K562 (cell line): ENCODE results near the gene PDCD11. TPM values are rescaled to one million over a fixed set of nuclear protein-coding genes. Genes with fewer than 3 reads are reported as not detected.
A peak's percentile ranks its signal among the peaks of the same experiment; 100 is the strongest.

Experiments used
- CEBPG ChIP-seq, 3 experiments: fragments of 200-800 bp in 1 of 3; sonication (Bioruptor generic) in 1 of 3; sonication (generic) in 1 of 3; formaldehyde crosslinking in 1 of 3; IDR thresholded peaks in 2 of 3; conservative IDR thresholded peaks in 1 of 3; 2 replicates each; pipeline versions ENCODE4 v1.6.1 to v1.8.0; 2016 to 2022; ENCODE audit warnings: missing compliant biosample characterization in 2 of 3, missing genetic modification characterization in 2 of 3, mild to moderate bottlenecking in 1 of 3, missing genetic modification reagents in 1 of 3
- EP300 ChIP-seq: IDR thresholded peaks from 2 replicates; pipeline ENCODE4 v1.6.1; 2012; ENCODE audit warnings: low read length, improper control_type of control experiment
- FOXM1 ChIP-seq, 2 experiments: fragments of 450-650 bp in 1 of 2; sonication (generic) in 1 of 2; formaldehyde crosslinking in 1 of 2; IDR thresholded peaks; 2 replicates each; pipeline versions ENCODE4 v1.6.1 to v1.9.0; 2017 to 2022; ENCODE audit warnings: low read depth in 2 of 2, mild to moderate bottlenecking in 2 of 2, missing genetic modification reagents in 1 of 2, moderate library complexity in 1 of 2
- HDGF ChIP-seq: fragments of 450-650 bp; IDR thresholded peaks from 2 replicates; pipeline ENCODE4 v1.6.1; 2016
- HMBOX1 ChIP-seq: sonication (generic); IDR thresholded peaks from 2 replicates; pipeline ENCODE4 v1.6.1; 2016
- HMG20A ChIP-seq: fragments of 450-650 bp; formaldehyde crosslinking; conservative IDR thresholded peaks from 2 replicates; pipeline ENCODE4 v1.4.0; 2020; ENCODE audit warnings: mild to moderate bottlenecking, mixed read lengths
- L3MBTL2 ChIP-seq: fragments of 450-650 bp; IDR thresholded peaks from 2 replicates; pipeline ENCODE4 v1.6.1; 2016; ENCODE audit warnings: mild to moderate bottlenecking, moderate library complexity
- MAZ ChIP-seq, 2 experiments: fragments of 450-650 bp in 1 of 2; sonication (generic) in 1 of 2; formaldehyde crosslinking; IDR thresholded peaks in 1 of 2; conservative IDR thresholded peaks in 1 of 2; 2 replicates each; pipeline versions ENCODE4 v1.4.0 to v1.5.0; 2020; ENCODE audit warnings: mild to moderate bottlenecking in 1 of 2, missing genetic modification reagents in 1 of 2
- MTA3 ChIP-seq: fragments of 450-650 bp; formaldehyde crosslinking; IDR thresholded peaks from 2 replicates; pipeline ENCODE4 v1.6.1; 2017; ENCODE audit warnings: mild to moderate bottlenecking, borderline replicate concordance
- PCBP1 ChIP-seq: fragments of 200-400 bp; formaldehyde crosslinking; IDR thresholded peaks from 2 replicates; pipeline ENCODE4 v1.6.1; 2018; ENCODE audit warnings: mild to moderate bottlenecking, low read depth, low read length; ENCODE audit not compliant: poor library complexity, severe bottlenecking
- PHF21A ChIP-seq: fragments of 450-650 bp; IDR thresholded peaks from 2 replicates; pipeline ENCODE4 v1.6.1; 2017; ENCODE audit warnings: low read depth, borderline replicate concordance
- RHOXF2B ChIP-seq: fragments of 250-450 bp; sonication (Bioruptor Pico); conservative IDR thresholded peaks from 2 replicates; pipeline ENCODE4 v1.5.1; 2021
- TAL1 ChIP-seq: fragments of 450-650 bp; IDR thresholded peaks from 2 replicates; pipeline ENCODE4 v1.6.1; 2016; ENCODE audit warnings: mild to moderate bottlenecking
- TCF15 ChIP-seq: fragments of 250-450 bp; sonication (Bioruptor Pico); IDR thresholded peaks from 2 replicates; pipeline ENCODE4 v1.8.0; 2022; ENCODE audit warnings: moderate library complexity, mild to moderate bottlenecking, inconsistent platforms
- TFE3 ChIP-seq: fragments of 450-650 bp; formaldehyde crosslinking; IDR thresholded peaks from 2 replicates; pipeline ENCODE4 v1.4.0; 2020; ENCODE audit warnings: mild to moderate bottlenecking, mixed read lengths
- TOE1 ChIP-seq, 2 experiments: fragments of 450-650 bp in 1 of 2; sonication (generic) in 1 of 2; formaldehyde crosslinking in 1 of 2; IDR thresholded peaks; 2 replicates each; pipeline versions ENCODE4 v1.7.1 to v1.8.0; 2016 to 2022; ENCODE audit warnings: borderline replicate concordance in 2 of 2, mild to moderate bottlenecking in 2 of 2, antibody characterized with exemption in 1 of 2, inconsistent platforms in 1 of 2, low read depth in 1 of 2, missing genetic modification reagents in 1 of 2, moderate library complexity in 1 of 2
- ZKSCAN8 ChIP-seq: fragments of 200-800 bp; sonication (Bioruptor generic); IDR thresholded peaks from 2 replicates; pipeline ENCODE4 v1.6.1; 2016; ENCODE audit warnings: missing genetic modification characterization, missing compliant biosample characterization
- ZNF263 ChIP-seq: sonication (generic); formaldehyde crosslinking; IDR thresholded peaks from 2 replicates; pipeline ENCODE4 v1.8.0; 2022; ENCODE audit warnings: mild to moderate bottlenecking, missing genetic modification reagents, borderline replicate concordance
- ZNF780A ChIP-seq: fragments of 250-450 bp; sonication (Bioruptor Pico); IDR thresholded peaks from 2 replicates; pipeline ENCODE4 v1.5.0; 2021; ENCODE audit warnings: mild to moderate bottlenecking
- polyA plus RNA-seq, 8 experiments: library from polyadenylated mRNA; depleted of rRNA in 4 of 8; stranded (reverse) in 5 of 8; unstranded in 3 of 8; fragments of >200 nt; fragmentation: Nextera tagmentation in 2 of 8; fragmentation: Illumina TruSeq in 1 of 8; extraction: Ambion mirVana in 2 of 8; extraction: Trizol in 1 of 8; gene quantifications; 2 replicates each; pipeline versions ENCODE4 v1.2.1 to v1.2.3, GENCODE V29; 2011 to 2014; ENCODE audit warnings: inconsistent platforms in 1 of 8, missing spikeins in 1 of 8
- total RNA-seq, 7 experiments: library from RNA; depleted of rRNA in 6 of 7; stranded (reverse); fragments of >200 nt in 6 of 7; fragmentation: Illumina TruSeq in 2 of 7; extraction: Trizol in 2 of 7; gene quantifications; 2 replicates each; pipeline versions ENCODE4 v1.2.1 to v1.2.3, GENCODE V29; 2011 to 2021; ENCODE audit warnings: low replicate concordance in 1 of 7
- TF ChIP-seq, protein P1 (sequence below): fragments of 450-650 bp; IDR thresholded peaks from 2 replicates; pipeline ENCODE4 v1.7.0; 2016; ENCODE audit warnings: borderline replicate concordance

PDCD11 gene
- total and polyA plus RNA-seq, 9 of the 15 experiments (the other 6 are each of a cell fraction or from before 2014, with no cell fraction given) = 14.8 to 73.8 (median 50.0) TPM

DNA sequence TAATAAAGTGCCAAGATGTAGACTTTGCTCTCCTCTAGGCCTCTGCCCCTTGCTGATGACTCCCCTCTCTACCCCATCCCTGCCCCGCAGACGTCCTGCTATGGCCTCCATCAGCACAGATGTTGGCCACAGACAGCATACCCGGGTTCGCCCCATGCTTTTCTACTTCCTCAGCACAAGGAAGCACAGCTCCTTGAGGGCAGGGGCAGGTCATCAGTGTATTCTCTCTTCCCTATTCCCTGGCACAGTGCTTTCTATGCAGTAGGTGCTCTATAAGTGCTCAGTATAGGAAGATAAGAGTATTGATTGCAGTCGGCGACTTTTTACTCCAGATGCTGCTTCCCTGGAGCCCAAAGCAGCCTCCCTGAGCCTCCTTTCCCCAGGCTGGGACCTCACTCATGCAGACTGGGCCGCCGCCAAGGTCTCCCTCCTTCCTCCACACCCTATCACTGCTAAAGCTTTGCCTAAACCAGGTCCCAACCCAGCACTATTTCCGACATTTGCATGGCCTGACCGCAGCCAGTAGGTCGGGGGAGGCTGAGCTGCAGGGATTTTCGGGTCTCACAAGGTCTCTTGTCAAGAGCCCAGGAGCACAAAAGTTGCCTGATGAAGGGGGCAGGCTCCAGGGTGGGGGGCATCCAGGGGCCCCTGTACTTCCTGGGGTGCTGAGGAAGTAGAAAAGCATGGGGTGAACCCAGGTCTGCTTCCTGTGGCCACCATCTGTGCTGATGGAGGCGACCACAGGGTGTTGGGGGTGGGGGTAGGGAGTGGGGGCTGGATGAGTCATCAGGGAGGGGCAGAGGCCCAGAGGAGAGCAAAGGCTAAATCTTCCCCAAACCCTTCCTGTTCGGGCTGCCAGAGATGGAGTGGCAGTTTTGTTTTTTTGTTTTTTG is 74.6 kb downstream of the PDCD11 start (continued):
- TF ChIP-seq HDGF (no peak), TAL1 (no peak), PHF21A (0 out of 2 replicates have a peak, but pooled peaks have one; percentile 48), CEBPG (CRISPR knock-in tag; IDR thresholded peaks at IDR 0.05) (no peak), CEBPG (tag; conservative IDR thresholded peaks at IDR 0.05 in 1 of 2, IDR thresholded peaks at IDR 0.05 in 1 of 2) (no peak), ZKSCAN8 (CRISPR knock-in tag) (peak; percentile 93), FOXM1 (IDR thresholded peaks at IDR 0.05; ENCODE audit: low read depth) (no peak), FOXM1 (CRISPR knock-in tag; IDR thresholded peaks at IDR 0.05; ENCODE audit: low read depth) (no peak), HMBOX1 (no peak; the same call in 1 of the 2 replicates), ZNF780A (CRISPR knock-in tag) (no peak), MAZ (CRISPR knock-in tag; conservative IDR thresholded peaks at IDR 0.05 in 1 of 2, IDR thresholded peaks at IDR 0.05 in 1 of 2) (peak; percentile 38 to 88; a peak in 3 of 4 replicates), EP300 (0 out of 2 replicates have a peak, but pooled peaks have one; percentile 9), PCBP1 (no peak), L3MBTL2 (no peak), TCF15 (CRISPR knock-in tag) (no peak), RHOXF2B (CRISPR knock-in tag) (no peak), TOE1 (IDR thresholded peaks at IDR 0.05; ENCODE audit: borderline replicate concordance) (no peak), TOE1 (CRISPR knock-in tag; IDR thresholded peaks at IDR 0.05; ENCODE audit: borderline replicate concordance, low read depth) (no peak), HMG20A (CRISPR knock-in tag) (no peak), MTA3 (no peak), ZNF263 (no peak), TFE3 (CRISPR knock-in tag) (no peak)
- TF ChIP-seq, protein P1, sequence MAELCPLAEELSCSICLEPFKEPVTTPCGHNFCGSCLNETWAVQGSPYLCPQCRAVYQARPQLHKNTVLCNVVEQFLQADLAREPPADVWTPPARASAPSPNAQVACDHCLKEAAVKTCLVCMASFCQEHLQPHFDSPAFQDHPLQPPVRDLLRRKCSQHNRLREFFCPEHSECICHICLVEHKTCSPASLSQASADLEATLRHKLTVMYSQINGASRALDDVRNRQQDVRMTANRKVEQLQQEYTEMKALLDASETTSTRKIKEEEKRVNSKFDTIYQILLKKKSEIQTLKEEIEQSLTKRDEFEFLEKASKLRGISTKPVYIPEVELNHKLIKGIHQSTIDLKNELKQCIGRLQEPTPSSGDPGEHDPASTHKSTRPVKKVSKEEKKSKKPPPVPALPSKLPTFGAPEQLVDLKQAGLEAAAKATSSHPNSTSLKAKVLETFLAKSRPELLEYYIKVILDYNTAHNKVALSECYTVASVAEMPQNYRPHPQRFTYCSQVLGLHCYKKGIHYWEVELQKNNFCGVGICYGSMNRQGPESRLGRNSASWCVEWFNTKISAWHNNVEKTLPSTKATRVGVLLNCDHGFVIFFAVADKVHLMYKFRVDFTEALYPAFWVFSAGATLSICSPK = no peak
